Lower leg skin (tissue), 4 donors: Measurements from ENCODE around the gene C17orf50. TPM values are rescaled to one million over a fixed set of nuclear protein-coding genes. Genes with fewer than 3 reads are reported as not detected.
A peak's percentile ranks its signal among the peaks of the same experiment; 100 is the strongest.

ENCODE experiments used
- DNase-seq, 2 donors: peaks; one replicate each; pipeline ENCODE4 v3.0.0-alpha.2; 2019; ENCODE audit warnings: low spot score in 2 of 2
- H3K4me3 ChIP-seq: fragments of 200-600 bp; sonication (generic); 2 replicates; pipeline ENCODE4 v1.5.1; 2017; ENCODE audit warnings: mild to moderate bottlenecking, low read depth; ENCODE audit not compliant: poor library complexity, severe bottlenecking
- CTCF ChIP-seq, 3 donors: fragments of 450-650 bp; IDR thresholded peaks; one replicate each; pipeline ENCODE4 v1.5.1; 2016; ENCODE audit warnings: antibody characterized with exemption in 3 of 3, mild to moderate bottlenecking in 3 of 3, moderate library complexity in 2 of 3
- POLR2A ChIP-seq, 2 donors: fragments of 450-650 bp; IDR thresholded peaks; one replicate each; pipeline ENCODE4 v1.6.1; 2016 to 2017; ENCODE audit warnings: antibody characterized with exemption in 2 of 2, mild to moderate bottlenecking in 1 of 2, moderate library complexity in 1 of 2
- WGBS, 2 donors: methylation state at CpG; one replicate each; pipeline ENCODE4 v1.1.5; 2018; 5-methylcytosine and 5-hydroxymethylcytosine counted together
- intact Hi-C: fragments of 100-400 bp; cut with DNase I; formaldehyde crosslinking; loops from one replicate; pipeline ENCODE4 v1.15.0; 2023; ENCODE audit warnings: low total_unique reads
- total RNA-seq, 4 donors: library from RNA; depleted of rRNA; stranded (reverse); fragments of >200 nt; gene quantifications; one replicate each; pipeline ENCODE4 v1.1.0, GENCODE V29; 2016

Gene C17orf50
- total RNA-seq, 4 donors from 2014 or later: not detected

- 80 to 81% methylated on average over 10 of the region's 10 CpGs for WGBS, 2 donors
- intact Hi-C loops: no loop called here
- TF ChIP-seq POLR2A (IDR thresholded peaks at IDR 0.05) (no peak), CTCF (IDR thresholded peaks at IDR 0.05) (no peak)
- peak in 1 of 2 donors; percentile 60 for DNase-seq
- no peak overlapping the region for H3K4me3 ChIP-seq
Observed at GRCh38 chr17:35730400-35731005, 30.2 kb upstream of the C17orf50 start.

GRCh38 chr17:35731239-35731916 is 29.3 kb upstream of the C17orf50 start, which contains the start of gene RASL10B:
Gene RASL10B (plus strand): TSS chr17:35731639. CDS start chr17:35735185, 3,546 bp downstream.
- TF ChIP-seq CTCF (IDR thresholded peaks at IDR 0.05): no peak
- TF ChIP-seq POLR2A (IDR thresholded peaks at IDR 0.05): no peak
- whole genome bisulfite sequencing, 2 donors: 8 to 12% methylated on average over 12 to 18 of the region's 44 CpGs
- peak within 1 kb of the TSS; percentile 40 for H3K4me3 ChIP-seq
- intact Hi-C loops: no loop called here
- peak in 1 of 2 donors; percentile 89 for DNase-seq

- WGBS, 2 donors: 21 to 22% methylated on average over 18 to 37 of the region's 47 CpGs
- peak in 1 of 2 donors; percentile 84 for DNase-seq
- intact Hi-C loops: no loop called here
- peak overlapping the region; percentile 40 for H3K4me3 ChIP-seq
- no peak for TF ChIP-seq CTCF (IDR thresholded peaks at IDR 0.05)
- no peak for TF ChIP-seq POLR2A (IDR thresholded peaks at IDR 0.05)
Observed at GRCh38 chr17:35731917-35732805, 28.5 kb upstream of the C17orf50 start.

GRCh38 chr17:35732806-35733136 is 27.9 kb upstream of the C17orf50 start:
- no peak for DNase-seq
- no peak for TF ChIP-seq CTCF (IDR thresholded peaks at IDR 0.05)
- no peak for TF ChIP-seq POLR2A (IDR thresholded peaks at IDR 0.05)
- WGBS, 2 donors: 63 to 85% methylated on average over 1 of the region's 1 CpG
- H3K4me3 ChIP-seq: no peak overlapping the region
- intact Hi-C loops: no loop called here

- intact Hi-C loops: no loop called here
- peak in 1 of 2 donors; percentile 82 for DNase-seq
- TF ChIP-seq CTCF (IDR thresholded peaks at IDR 0.05): no peak
- no peak for TF ChIP-seq POLR2A (IDR thresholded peaks at IDR 0.05)
- 55 to 77% methylated on average over 6 of the region's 6 CpGs for WGBS, 2 donors
- no peak overlapping the region for H3K4me3 ChIP-seq
Observed at GRCh38 chr17:35733366-35733765, 27.3 kb upstream of the C17orf50 start.
